ENCODE results near the gene HS3ST5.
"Not testable (repeated sequence)": the region's sequence is repeated elsewhere in the genome, so short reads cannot be mapped to it uniquely, and the experiment has no call there.

HS3ST5 gene

DNA sequence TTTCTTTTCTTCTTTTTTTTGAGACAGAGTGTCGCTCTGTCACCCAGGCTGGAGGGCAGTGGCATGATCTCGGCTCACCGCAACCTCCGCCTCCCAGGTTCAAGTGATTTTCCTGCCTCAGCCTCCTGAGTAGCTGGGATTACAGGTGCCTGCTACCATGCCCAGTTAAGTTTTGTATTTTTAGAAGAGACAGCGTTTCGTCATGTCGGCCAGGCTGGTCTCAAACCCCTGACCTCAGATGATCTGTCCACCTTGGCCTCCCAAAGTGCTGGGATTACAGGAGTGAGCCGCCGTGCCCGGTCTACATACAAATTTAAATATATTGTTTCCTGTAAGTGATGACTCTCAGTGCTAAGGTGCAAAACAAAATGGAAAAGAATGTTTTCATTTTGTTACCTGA, 124.8 kb downstream of the HS3ST5 start:
- DNase-seq; intact Hi-C loops (cut with DNase I): not testable (repeated sequence)

DNA sequence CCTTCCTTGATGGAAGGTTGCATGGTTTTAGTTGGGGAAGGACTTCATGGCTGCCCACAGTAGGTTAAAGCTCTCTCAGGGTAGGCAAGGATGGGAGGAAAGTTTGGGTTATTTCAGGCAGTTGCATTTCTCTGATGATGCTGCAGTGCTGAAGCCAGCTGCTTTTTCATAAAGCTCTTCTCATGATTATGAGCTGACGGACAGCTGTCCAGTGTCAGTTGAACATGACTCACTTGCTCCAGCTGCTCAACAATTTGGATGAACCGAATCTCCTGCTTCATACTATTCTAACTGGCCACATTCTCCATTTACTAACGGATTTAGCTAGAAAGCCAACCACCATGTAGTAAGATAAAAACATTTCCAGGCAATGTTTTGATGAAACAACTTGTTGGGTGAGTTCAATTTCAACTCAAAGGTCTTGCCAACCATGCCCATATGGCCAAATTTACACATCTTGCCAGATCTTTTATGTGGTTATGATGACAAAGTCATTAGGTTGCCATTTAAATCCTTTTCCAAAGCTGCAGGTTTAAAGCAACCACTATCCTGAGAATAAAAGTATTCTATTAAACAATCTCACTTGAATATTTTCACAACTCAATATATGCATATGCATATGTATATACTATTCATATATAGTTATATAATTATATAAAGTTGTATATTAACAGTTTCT, 125.9 kb downstream of the HS3ST5 start:
- intact Hi-C loops (cut with DNase I), result no loop called here
- DNase-seq, result peak in 15 of 42 donors; percentile 10 to 73 (median 34)

DNA sequence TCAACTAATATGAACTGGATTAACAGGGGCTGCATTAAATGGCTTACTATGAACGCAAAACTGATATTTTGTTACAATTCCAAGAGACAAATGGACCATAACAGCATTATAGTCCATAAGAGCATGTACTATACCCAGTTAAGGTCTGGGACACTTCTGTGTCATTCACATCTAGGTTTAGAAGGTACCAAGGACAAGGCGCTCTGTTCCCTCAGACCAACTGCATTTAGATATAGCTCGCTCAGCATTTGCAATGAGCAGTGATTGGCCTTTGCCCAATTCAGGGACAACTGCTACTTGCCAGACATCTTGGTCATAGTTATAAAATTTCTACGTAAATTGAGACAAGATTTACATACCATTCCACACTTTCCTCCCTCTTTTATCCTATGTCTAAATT, 132.4 kb downstream of the HS3ST5 start:
- DNase-seq, result no peak
- intact Hi-C loops (cut with DNase I), result no loop called here

DNA sequence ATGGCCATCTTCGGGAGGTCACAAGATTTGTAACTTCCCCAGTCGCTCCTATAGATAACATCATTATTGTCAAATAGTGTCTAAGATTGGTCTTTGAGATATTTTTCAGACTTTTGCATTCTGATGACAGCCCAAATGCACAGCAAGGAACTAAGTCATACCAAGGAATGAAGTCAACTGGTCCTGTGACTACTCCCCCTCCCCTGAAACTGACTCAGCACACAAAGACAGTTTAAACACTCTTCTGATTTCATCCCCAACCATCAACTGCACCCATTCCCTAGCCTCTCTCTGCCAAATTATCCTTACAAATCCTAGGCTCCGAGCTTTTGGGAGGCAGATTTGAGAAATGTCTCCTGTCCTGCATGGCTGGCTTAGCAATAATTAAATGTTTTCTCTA, 139.4 kb downstream of the HS3ST5 start:
- no peak for DNase-seq
- intact Hi-C loops (cut with DNase I), result no loop called here

DNA sequence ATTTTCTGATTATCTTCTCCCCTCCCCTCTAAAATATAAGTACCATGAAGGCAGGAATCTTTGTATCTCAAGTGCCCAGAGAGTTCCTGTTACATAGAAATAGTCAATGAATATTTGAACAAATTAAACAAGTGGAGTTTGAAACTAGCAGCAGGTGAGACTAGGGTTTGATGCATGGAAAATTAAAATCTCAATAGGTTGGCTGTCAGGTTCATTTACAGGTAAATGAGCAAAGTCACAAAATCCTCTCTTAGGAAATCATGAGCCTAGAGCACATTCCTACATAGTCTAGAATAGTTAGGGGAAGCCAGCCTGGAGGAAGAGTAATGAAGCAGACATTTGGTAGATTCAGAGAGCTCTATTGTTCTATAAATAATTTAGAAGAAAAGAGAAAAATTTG, 140.4 kb downstream of the HS3ST5 start:
- no peak for DNase-seq
- intact Hi-C loops (cut with DNase I), result no loop called here

DNA sequence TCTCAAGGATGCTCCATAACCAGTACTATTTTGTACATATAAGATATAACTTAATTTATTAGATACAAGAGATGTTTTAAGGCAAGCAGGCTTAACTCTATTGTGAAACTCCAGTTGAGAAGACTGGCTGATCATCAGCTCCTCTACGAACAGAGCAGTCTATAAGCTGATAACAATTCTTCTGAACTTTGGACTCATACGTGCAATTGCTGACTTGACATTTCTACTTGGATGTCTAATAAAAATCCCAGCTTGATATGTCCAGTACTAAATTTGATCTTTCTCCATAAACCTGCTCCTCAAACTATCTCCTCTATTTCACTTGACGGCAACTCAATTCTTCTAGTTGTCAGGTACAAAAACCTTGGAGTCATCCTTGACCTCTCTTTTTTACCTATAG, 141.9 kb downstream of the HS3ST5 start:
- intact Hi-C loops (cut with DNase I), result no loop called here
- DNase-seq, result no peak

DNA sequence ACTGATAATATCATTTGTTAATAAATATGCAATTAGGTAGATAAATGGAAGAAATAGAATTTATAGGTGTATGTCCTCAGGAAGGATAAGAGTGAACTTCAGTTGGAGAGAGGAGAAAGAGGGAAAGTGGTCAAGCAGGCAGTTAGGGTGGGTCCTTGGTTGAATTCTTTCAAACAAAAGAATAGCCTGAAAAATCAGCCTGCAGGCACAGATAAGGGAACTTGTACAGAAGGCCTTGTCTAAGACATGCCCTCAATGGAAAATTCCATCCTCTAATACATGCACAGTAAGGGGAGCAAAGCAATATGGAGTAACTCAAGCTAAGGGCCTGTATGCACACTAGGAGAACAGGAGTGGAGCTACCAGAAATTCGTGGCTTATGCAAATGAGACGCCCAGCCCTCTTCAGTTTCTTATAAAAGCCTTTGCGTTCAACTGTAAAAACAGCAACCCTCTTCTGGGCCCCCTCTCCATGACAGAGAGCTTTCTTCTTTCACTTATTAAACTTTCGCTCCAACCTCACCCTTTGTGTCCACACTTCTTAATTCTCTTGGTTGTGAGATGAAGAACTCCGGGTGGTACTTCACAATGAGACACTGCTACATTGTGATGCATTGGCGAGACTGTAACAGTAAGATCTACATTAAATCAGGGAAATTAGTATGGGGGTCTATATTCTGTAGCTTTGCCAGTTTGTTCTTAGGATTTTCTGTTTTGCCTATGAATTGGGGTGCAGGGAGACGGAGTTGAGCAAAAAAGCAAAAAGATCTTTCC, 147.0 kb downstream of the HS3ST5 start:
- no peak for DNase-seq
- intact Hi-C loops (cut with DNase I), result no loop called here

DNA sequence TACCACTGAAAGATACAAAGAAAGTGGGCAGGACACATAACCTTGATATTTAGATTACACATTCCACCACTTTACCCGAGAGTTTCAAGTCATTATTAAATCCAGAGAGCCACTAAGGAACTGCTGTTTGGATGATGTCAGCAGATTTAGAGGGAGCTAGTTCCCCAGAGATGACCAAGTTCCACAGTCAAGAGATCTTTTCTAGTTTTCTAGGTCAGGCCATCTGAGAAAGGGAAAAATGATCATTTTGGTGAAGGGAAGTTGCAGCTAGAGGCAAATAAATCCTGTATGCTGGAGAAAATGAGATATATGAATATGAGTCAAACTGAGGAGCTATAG, 147.8 kb downstream of the HS3ST5 start:
- no peak for DNase-seq

DNA sequence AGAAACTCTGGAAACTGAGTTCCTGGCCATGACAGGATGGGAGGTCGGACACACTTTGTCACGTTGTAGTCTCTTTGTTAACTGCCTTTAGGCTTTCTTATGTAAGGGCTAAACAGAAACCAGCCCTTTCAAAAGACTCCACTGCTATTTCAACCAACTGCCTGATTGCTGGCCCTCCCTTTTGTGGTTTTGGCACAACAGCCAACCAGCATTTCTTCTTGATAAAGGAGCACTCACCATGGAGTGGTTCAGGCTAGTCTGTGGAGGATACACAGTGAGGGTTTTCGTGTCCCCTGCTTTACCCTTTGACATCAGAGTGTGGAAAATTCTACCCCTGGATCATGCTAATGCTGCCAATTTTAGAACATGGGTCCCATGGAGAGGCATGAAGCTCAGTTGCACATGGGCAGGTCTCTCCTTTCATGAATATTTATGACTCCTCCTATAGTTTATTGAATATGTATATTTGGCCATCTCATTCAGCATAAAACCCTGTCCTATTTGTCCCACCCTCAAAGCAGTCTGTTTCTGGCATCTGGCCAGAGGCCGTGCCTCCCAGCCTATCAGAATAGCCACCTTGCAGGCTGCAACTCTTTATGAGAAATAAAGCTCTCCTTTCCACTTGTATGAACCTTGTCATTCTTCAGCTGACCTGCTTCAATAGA, 148.3 kb downstream of the HS3ST5 start:
- intact Hi-C loops (cut with DNase I), result no loop called here
- DNase-seq, result no peak

More for the DNA sequence above, 147.8 kb downstream of the HS3ST5 start:
- intact Hi-C loops (cut with DNase I), result no loop called here

DNA sequence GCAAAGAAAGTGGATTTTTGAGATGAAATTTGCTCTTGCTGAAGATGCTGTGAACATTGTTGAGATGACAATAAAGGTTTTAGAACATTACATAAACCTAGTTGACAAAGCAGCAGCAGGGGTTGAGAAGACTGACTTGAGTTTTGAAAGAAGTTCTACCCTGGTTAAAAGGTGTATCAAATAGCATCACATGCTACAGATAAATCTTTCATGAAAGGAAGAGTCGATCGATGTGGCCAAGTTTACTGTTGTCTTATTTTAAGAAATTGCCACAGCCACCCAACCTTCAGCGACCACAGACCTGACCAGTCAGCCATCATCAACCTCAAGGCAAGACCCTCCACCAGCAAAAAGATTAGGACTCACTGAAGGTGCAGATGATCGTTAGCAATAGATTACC, 155.3 kb downstream of the HS3ST5 start:
- intact Hi-C loops (cut with DNase I), result no loop called here
- DNase-seq, result no peak

DNA sequence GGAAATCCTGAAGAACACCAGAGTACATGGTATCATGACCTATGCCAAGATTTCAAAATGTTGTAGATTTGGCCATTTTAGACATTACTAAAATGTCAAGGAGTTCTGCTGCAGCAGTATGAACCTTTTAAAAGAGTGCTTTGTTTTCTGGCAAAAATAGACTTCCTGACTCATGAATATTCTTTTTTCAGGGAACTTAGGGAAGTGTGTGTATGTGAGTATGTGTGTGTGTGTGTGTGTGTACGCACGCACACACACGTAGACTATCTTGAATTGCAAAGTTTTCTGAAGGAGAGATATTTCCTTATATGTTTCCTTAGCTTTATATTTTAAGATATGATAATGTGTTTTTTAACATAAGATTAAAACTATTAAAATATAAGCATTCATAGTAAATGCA, 161.2 kb downstream of the HS3ST5 start:
- DNase-seq, result no peak
- intact Hi-C loops (cut with DNase I), result no loop called here

DNA sequence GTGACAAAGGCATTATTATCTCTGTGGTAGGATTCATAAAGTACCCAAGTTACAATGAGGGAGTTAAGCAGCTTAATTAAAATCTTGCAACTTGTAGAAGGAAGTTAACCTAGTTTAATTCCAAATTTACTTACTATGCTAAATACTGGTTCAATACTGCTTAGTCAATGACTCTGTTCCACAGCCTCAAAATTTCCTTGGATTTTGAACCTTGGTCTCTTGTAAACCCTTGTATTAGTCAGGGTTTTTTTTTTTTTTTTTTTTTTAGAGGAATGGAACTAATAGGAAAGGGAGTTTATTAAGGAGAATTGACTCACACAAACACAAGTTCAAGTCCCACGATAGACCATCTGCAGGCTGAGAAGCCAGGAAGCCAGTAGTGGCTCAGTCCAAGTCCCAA, 163.4 kb downstream of the HS3ST5 start:
- intact Hi-C loops (cut with DNase I), result no loop called here
- DNase-seq, result no peak

DNA sequence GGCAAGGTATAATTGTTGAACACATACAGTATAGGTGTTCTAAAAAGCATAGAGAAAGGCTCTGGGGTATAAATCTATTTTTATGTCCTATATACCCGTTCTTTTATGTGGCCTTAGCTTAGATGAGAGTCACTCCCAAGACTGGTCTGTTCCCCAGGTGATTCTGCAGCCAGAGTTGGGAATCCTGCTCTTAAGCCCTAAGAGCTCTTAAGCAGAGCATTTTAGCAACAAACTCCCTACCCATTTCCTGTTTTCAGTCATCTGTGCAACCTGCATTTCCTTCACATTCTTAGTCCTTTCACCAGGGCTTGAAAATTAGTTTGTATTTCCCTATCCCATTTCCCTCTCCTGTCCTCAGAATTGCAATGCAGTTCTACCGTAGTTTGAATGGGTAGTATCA, 166.1 kb downstream of the HS3ST5 start:
- DNase-seq, result no peak
- intact Hi-C loops (cut with DNase I), result no loop called here

DNA sequence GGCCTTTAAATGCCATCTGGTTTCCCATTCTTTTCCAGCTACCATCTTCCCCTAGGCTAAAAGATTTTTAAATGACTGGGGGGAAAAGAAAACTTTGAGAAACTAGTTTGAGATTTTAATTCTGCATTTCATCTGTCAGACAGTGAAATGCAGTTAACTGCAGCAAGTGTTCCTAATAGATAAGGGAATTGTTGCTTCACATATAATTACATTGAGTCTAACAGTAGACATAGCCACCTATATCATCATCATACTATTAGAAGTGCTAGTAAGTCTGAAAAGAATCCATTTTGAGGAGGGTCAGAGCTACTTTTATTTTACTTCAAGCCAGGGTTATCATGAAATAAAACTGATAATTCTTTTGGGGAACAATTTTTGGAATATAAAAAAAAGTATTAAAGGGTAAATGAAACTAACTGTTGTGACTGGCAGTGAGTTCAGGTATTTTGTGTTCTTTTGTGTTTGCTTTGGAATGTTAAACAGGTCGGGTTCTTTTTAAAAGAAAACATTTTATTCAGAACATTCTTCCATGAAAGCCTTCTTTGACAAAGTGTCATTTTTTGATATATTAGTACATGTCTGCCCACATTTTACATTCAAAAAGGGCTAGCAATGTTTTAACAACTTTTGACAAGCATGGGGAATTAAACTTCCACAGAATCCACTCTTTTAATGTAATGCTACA, 170.1 kb downstream of the HS3ST5 start:
- DNase-seq, result no peak
- intact Hi-C loops (cut with DNase I), result no loop called here

DNA sequence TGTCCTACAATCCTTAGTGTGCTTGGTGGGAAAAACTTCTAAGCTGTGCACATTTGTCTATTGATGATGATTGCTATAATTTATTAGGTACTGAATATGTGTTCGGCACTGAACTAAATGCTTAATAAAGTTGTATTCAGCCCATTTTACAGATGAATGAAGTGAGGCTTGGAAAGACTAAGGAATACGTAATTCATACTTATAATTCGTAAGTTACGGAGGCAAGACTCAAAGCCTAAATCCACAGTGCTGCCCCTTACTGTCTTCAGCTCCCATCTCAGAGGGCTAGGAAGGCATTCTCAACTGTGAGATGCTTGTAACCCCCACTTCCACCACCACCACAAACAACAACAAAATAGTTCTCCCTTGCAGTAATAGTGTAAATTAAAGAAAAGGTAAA, 171.3 kb downstream of the HS3ST5 start:
- no peak for DNase-seq
- intact Hi-C loops (cut with DNase I), result no loop called here

DNA sequence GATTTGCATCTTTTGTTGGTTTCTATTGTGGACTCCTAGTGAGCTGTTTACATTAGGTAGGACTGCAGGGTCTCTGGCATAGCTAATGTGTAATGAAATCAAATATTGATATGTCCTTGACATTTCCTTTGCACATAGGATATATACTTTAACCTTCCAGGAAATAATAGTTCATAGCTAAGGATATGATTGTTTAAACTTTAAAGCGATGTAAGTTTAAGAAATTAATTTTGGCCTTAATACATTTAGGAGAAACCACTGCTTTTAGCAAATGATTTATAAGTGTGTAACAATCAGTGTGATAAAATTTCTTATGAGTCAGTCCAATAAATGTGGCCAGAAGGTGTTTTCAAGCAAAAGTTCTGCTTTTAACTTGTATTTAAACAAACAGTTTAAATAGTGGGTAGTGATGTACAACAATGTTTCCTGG, 171.8 kb downstream of the HS3ST5 start:
- intact Hi-C loops (cut with DNase I), result no loop called here
- DNase-seq, result no peak

DNA sequence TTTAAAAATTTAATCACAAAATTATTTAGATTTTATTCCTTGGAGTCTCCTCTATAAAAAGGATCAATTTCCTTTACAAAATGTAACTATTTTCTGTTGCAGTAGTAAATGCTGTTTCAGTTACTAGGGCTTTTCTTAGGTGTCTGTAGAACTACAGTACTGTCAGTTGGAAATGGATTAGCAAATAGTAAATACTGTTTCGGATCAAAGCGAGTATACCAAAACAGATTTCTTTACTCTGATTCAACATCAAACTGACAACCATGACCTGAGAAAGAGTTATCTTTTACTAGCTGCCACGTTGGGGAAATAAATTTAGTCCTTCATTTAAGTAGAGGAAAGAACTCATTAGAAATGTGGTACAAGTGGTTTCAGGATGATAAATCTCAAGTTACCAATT, 172.5 kb downstream of the HS3ST5 start:
- no peak for DNase-seq
- intact Hi-C loops (cut with DNase I), result no loop called here

DNA sequence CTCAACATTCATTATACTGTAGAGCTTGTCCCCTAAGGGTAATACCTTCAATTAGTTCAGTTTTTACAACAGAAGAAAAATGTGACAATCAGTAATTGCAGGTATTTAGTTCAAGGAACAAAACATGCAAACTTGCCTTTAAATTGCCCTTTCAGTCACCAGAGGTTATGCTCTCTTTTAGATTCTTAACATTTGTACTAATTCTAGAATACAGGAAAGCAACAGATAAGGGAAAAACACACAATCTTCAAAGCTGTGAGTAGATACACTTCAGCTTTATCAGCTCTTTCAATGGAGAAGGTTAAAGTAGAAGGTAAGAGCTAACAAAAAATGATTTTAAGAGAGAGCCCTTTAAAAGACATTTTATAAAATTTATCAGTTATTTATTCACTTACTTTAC, 173.1 kb downstream of the HS3ST5 start:
- intact Hi-C loops (cut with DNase I), result no loop called here
- no peak for DNase-seq

DNA sequence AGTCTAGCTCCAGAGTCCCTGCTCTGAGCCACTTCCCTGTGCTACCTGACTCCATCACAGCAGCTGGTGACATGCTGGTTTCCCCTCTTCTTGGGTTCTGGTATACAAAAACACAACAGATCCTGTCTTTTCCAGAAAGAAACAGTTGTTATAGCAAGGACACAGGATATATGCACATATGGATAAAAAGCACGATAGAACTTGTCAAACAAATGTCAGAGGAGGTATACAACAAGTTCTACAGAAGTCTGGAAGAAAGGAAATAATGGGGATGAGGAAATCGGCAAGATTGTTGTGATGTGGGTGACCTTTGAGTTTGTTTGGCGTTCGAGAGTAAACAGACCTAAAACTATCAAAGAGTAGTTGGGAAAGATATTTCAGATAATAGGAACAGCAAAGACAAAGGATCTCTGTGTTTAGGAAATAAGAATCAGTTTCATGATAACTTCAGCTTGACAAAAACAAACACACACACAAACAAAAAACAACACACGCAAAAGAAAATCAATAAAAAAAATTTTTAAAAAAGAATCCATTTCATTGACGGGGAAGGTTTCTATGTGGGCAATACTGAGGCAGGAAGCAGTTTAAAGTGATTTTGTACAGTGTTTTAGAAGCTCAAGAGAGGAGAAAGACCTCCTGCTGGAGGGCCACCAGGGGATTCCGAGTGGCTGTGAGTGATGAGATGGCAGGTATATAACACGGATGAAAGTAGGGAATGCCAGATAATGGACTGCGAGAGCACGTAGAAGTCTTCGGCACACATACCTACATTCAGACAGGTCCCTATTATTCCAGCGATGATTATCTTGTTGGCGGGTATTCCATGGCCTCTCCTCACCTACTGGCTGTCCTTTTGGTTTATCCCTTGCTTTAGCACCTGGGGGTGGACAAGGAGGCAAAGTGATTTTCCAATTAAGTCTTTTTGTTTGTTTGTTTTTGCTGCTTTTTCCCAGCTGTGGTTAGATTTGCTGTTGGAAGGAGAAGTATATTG, 174.9 kb downstream of the HS3ST5 start:
- DNase-seq, result peak in 1 of 42 donors; percentile 11
- intact Hi-C loops (cut with DNase I), result no loop called here

Measured in head of caudate nucleus (tissue), 42 donors.